WTC11 (cell line): ENCODE data around the gene CTAGE1. TPM values are rescaled to one million over a fixed set of nuclear protein-coding genes. Genes with fewer than 3 reads are reported as not detected.

Source experiments
- ATAC-seq: fragments of 200-7000 bp; cut with Tn5 transposase; 2 replicates; pipeline ENCODE4 v1.10.0; 2021; ENCODE audit warnings: mild to moderate bottlenecking, moderate library complexity
- CTCF ChIA-PET: fragments of 300-600 bp; sonication (Branson Sonifier 250); formaldehyde crosslinking; loops from one replicate; lab custom pipeline; 2021; ENCODE audit warnings: antibody characterized with exemption; lab: Charles Lee
- POLR2A ChIA-PET: fragments of 350-600 bp; sonication (Branson Sonifier 250); formaldehyde crosslinking; loops from one replicate; lab custom pipeline; 2021; ENCODE audit warnings: antibody characterized with exemption; lab: Charles Lee
- DNase-seq: peaks from one replicate; pipeline ENCODE4 v3.0.0; 2021; ENCODE audit warnings: low spot score
- H3K27ac Mint-ChIP-seq: 2 replicates; pipeline ENCODE4 v1.8.0; 2021; ENCODE audit warnings: mixed read lengths
- H3K27me3 Mint-ChIP-seq: 2 replicates; pipeline ENCODE4 v1.8.0; 2021; ENCODE audit warnings: low read depth, mild to moderate bottlenecking, moderate library complexity, mixed read lengths
- H3K36me3 Mint-ChIP-seq: 2 replicates; pipeline ENCODE4 v1.8.0; 2021; ENCODE audit warnings: mixed read lengths
- H3K4me1 Mint-ChIP-seq: 2 replicates; pipeline ENCODE4 v1.8.0; 2022; ENCODE audit warnings: mixed read lengths
- H3K4me3 Mint-ChIP-seq: 2 replicates; pipeline ENCODE4 v1.8.0; 2021; ENCODE audit warnings: mild to moderate bottlenecking, moderate library complexity, mixed read lengths
- H3K9me3 Mint-ChIP-seq: 2 replicates; pipeline ENCODE4 v1.8.0; 2021; ENCODE audit warnings: mixed read lengths
- AR ChIP-seq: fragments of 250-450 bp; sonication (Bioruptor Pico); IDR thresholded peaks from 2 replicates; pipeline ENCODE4 v1.9.0; 2021; ENCODE audit warnings: mild to moderate bottlenecking
- ATF1 ChIP-seq: sonication (generic); formaldehyde crosslinking; IDR thresholded peaks from 2 replicates; pipeline ENCODE4 v1.8.1; 2023; ENCODE audit warnings: mild to moderate bottlenecking, moderate library complexity, missing genetic modification reagents
- E2F1 ChIP-seq: sonication (generic); formaldehyde crosslinking; IDR thresholded peaks from 2 replicates; pipeline ENCODE4 v1.8.0; 2022; ENCODE audit warnings: mild to moderate bottlenecking, missing genetic modification reagents
- ELF4 ChIP-seq: sonication (generic); formaldehyde crosslinking; IDR thresholded peaks from 2 replicates; pipeline ENCODE4 v1.8.1; 2022; ENCODE audit warnings: low read depth, mild to moderate bottlenecking, moderate library complexity, missing genetic modification reagents
- ETV6 ChIP-seq: sonication (generic); formaldehyde crosslinking; IDR thresholded peaks from 2 replicates; pipeline ENCODE4 v1.8.1; 2022; ENCODE audit warnings: mild to moderate bottlenecking, missing genetic modification reagents
- FOXK1 ChIP-seq: sonication (generic); formaldehyde crosslinking; IDR thresholded peaks from 2 replicates; pipeline ENCODE4 v1.8.0; 2022; ENCODE audit warnings: mild to moderate bottlenecking, moderate library complexity, missing genetic modification reagents
- GABPB1 ChIP-seq: sonication (generic); formaldehyde crosslinking; IDR thresholded peaks from 2 replicates; pipeline ENCODE4 v1.8.1; 2023; ENCODE audit warnings: mild to moderate bottlenecking, missing genetic modification reagents
- GTF2I ChIP-seq: fragments of 250-450 bp; sonication (Bioruptor Pico); conservative IDR thresholded peaks from 2 replicates; pipeline ENCODE4 v1.4.0; 2021; ENCODE audit warnings: mild to moderate bottlenecking
- HMGA2 ChIP-seq: fragments of 250-450 bp; sonication (Bioruptor Pico); IDR thresholded peaks from 2 replicates; pipeline ENCODE4 v1.4.0; 2021; ENCODE audit warnings: mild to moderate bottlenecking, moderate library complexity
- JAZF1 ChIP-seq: fragments of 250-450 bp; sonication (Bioruptor Pico); IDR thresholded peaks from 2 replicates; pipeline ENCODE4 v1.9.0; 2021; ENCODE audit warnings: moderate library complexity, mild to moderate bottlenecking, inconsistent platforms
- JUN ChIP-seq: sonication (generic); formaldehyde crosslinking; IDR thresholded peaks from 2 replicates; pipeline ENCODE4 v1.8.0; 2023; ENCODE audit warnings: mild to moderate bottlenecking, missing genetic modification reagents
- MYBL2 ChIP-seq: sonication (generic); formaldehyde crosslinking; IDR thresholded peaks from 2 replicates; pipeline ENCODE4 v1.8.1; 2023; ENCODE audit warnings: mild to moderate bottlenecking, moderate library complexity, missing genetic modification reagents
- NFATC4 ChIP-seq: fragments of 250-450 bp; sonication (Bioruptor Pico); IDR thresholded peaks from 2 replicates; pipeline ENCODE4 v1.9.0; 2021; ENCODE audit warnings: mild to moderate bottlenecking
- NFE2L1 ChIP-seq: sonication (generic); formaldehyde crosslinking; IDR thresholded peaks from 2 replicates; pipeline ENCODE4 v1.8.1; 2023; ENCODE audit warnings: missing genetic modification reagents
- NFYB ChIP-seq: sonication (generic); formaldehyde crosslinking; conservative IDR thresholded peaks from 2 replicates; pipeline ENCODE4 v1.8.0; 2022; ENCODE audit warnings: low read depth, missing genetic modification reagents
- NR2C2 ChIP-seq: sonication (generic); formaldehyde crosslinking; IDR thresholded peaks from 2 replicates; pipeline ENCODE4 v1.8.0; 2022; ENCODE audit warnings: mild to moderate bottlenecking, missing genetic modification reagents
- PREB ChIP-seq: sonication (generic); formaldehyde crosslinking; IDR thresholded peaks from 2 replicates; pipeline ENCODE4 v1.8.1; 2022; ENCODE audit warnings: mild to moderate bottlenecking, missing genetic modification reagents, moderate library complexity, borderline replicate concordance
- RORB ChIP-seq: fragments of 250-450 bp; sonication (Bioruptor Pico); IDR thresholded peaks from 2 replicates; pipeline ENCODE4 v1.9.0; 2021; ENCODE audit warnings: mild to moderate bottlenecking
- SMAD3 ChIP-seq: sonication (generic); formaldehyde crosslinking; IDR thresholded peaks from 2 replicates; pipeline ENCODE4 v1.8.0; 2022; ENCODE audit warnings: missing genetic modification reagents, mild to moderate bottlenecking, borderline replicate concordance
- SOX15 ChIP-seq: fragments of 250-450 bp; sonication (Bioruptor Pico); IDR thresholded peaks from 2 replicates; pipeline ENCODE4 v1.9.0; 2021; ENCODE audit warnings: mild to moderate bottlenecking
- STAT6 ChIP-seq: sonication (generic); formaldehyde crosslinking; conservative IDR thresholded peaks from 2 replicates; pipeline ENCODE4 v1.8.1; 2023; ENCODE audit warnings: mild to moderate bottlenecking, low read depth, missing genetic modification reagents, moderate library complexity
- TEAD4 ChIP-seq: sonication (generic); formaldehyde crosslinking; IDR thresholded peaks from 2 replicates; pipeline ENCODE4 v1.8.0; 2022; ENCODE audit warnings: mild to moderate bottlenecking, missing genetic modification reagents
- TP53 ChIP-seq: sonication (generic); formaldehyde crosslinking; IDR thresholded peaks from 2 replicates; pipeline ENCODE4 v1.8.1; 2023; ENCODE audit warnings: mild to moderate bottlenecking, missing genetic modification reagents
- ZNF232 ChIP-seq: sonication (generic); formaldehyde crosslinking; IDR thresholded peaks from 2 replicates; pipeline ENCODE4 v1.8.0; 2022; ENCODE audit warnings: mild to moderate bottlenecking, missing genetic modification reagents
- ZNF396 ChIP-seq: fragments of 250-450 bp; sonication (Bioruptor Pico); IDR thresholded peaks from 2 replicates; pipeline ENCODE4 v1.8.0; 2021; ENCODE audit warnings: mild to moderate bottlenecking, moderate library complexity, borderline replicate concordance
- total RNA-seq: library from RNA; stranded (reverse); gene quantifications from 3 replicates; pipeline ENCODE4 v1.2.3, GENCODE V29; 2021
- TF ChIP-seq, protein P1 (sequence below): sonication (generic); formaldehyde crosslinking; IDR thresholded peaks from 2 replicates; pipeline ENCODE4 v1.8.1; 2023; ENCODE audit warnings: mild to moderate bottlenecking, missing genetic modification reagents, borderline replicate concordance

The CTAGE1 gene
- total RNA-seq, 1 experiment from 2014 or later: not detected

DNA sequence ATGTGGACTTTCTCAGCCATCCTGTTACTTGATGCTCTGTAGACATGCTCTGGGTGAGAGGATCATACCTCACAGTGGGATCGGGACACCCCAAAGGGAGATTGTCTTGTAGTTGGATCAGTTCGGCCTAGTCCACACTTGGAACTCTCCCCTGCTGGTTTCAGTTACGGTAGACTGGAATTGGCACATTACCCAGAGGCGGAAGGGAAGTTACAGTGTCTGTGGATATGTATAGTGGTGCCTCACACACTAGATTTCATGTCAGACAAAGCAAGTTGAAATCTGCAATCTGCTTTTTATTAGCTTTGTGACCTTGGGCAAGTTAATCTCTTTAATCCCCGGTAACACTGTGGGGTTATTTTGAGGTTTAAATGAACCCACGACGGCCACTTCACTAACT lies 16.2 kb upstream of the CTAGE1 start:
- ChIA-PET POLR2A (no interaction called here), CTCF (no interaction called here)
- Mint-ChIP-seq H3K9me3 (no peaks in the 10 kb centered on the region), H3K27me3 (no peaks in the 10 kb centered on the region), H3K4me3 (no peak overlapping the region), H3K27ac (no peak overlapping the region), H3K36me3 (no peaks in the 10 kb centered on the region), H3K4me1 (no peaks in the 10 kb centered on the region)
- no peak for ATAC-seq
- no peak for DNase-seq
- TF ChIP-seq ELF4 (CRISPR knock-in tag): no peak
- no peak for TF ChIP-seq GABPB1 (CRISPR knock-in tag)
- TF ChIP-seq SOX15: no peak
- no peak for TF ChIP-seq STAT6 (CRISPR knock-in tag)
- no peak for TF ChIP-seq ATF1 (CRISPR knock-in tag)
- no peak for TF ChIP-seq JUN (CRISPR knock-in tag)
- TF ChIP-seq, protein P1, sequence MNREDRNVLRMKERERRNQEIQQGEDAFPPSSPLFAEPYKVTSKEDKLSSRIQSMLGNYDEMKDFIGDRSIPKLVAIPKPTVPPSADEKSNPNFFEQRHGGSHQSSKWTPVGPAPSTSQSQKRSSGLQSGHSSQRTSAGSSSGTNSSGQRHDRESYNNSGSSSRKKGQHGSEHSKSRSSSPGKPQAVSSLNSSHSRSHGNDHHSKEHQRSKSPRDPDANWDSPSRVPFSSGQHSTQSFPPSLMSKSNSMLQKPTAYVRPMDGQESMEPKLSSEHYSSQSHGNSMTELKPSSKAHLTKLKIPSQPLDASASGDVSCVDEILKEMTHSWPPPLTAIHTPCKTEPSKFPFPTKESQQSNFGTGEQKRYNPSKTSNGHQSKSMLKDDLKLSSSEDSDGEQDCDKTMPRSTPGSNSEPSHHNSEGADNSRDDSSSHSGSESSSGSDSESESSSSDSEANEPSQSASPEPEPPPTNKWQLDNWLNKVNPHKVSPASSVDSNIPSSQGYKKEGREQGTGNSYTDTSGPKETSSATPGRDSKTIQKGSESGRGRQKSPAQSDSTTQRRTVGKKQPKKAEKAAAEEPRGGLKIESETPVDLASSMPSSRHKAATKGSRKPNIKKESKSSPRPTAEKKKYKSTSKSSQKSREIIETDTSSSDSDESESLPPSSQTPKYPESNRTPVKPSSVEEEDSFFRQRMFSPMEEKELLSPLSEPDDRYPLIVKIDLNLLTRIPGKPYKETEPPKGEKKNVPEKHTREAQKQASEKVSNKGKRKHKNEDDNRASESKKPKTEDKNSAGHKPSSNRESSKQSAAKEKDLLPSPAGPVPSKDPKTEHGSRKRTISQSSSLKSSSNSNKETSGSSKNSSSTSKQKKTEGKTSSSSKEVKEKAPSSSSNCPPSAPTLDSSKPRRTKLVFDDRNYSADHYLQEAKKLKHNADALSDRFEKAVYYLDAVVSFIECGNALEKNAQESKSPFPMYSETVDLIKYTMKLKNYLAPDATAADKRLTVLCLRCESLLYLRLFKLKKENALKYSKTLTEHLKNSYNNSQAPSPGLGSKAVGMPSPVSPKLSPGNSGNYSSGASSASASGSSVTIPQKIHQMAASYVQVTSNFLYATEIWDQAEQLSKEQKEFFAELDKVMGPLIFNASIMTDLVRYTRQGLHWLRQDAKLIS (CRISPR knock-in tag): no peak
- TF ChIP-seq SMAD3 (CRISPR knock-in tag): no peak
- TF ChIP-seq TEAD4: no peak
- TF ChIP-seq NFATC4 (CRISPR knock-in tag): no peak
- no peak for TF ChIP-seq TP53 (CRISPR knock-in tag)

- ATAC-seq: no peak
- TF ChIP-seq JAZF1 (no peak), NFYB (no peak), HMGA2 (CRISPR knock-in tag) (no peak), GTF2I (CRISPR knock-in tag) (no peak), NFE2L1 (CRISPR knock-in tag) (no peak), MYBL2 (CRISPR knock-in tag) (no peak), RORB (no peak), FOXK1 (no peak), ZNF232 (CRISPR knock-in tag) (no peak), NFATC4 (CRISPR knock-in tag) (no peak), ETV6 (CRISPR knock-in tag) (no peak), SOX15 (no peak), ZNF396 (no peak), NR2C2 (no peak), AR (CRISPR knock-in tag) (no peak), ELF4 (CRISPR knock-in tag) (no peak), PREB (CRISPR knock-in tag) (no peak), E2F1 (no peak)
Measured at GRCh38 chr18:22432657-22433137, 15.0 kb upstream of the CTAGE1 start.

More at GRCh38 chr18:22432657-22433137, 15.0 kb upstream of the CTAGE1 start:
- no peaks in the 10 kb centered on the region for H3K4me1 Mint-ChIP-seq
- no peak overlapping the region for H3K27ac Mint-ChIP-seq
- no peaks in the 10 kb centered on the region for H3K27me3 Mint-ChIP-seq
- no peaks in the 10 kb centered on the region for H3K9me3 Mint-ChIP-seq
- ChIA-PET POLR2A (no interaction called here), CTCF (no interaction called here)
- H3K4me3 Mint-ChIP-seq: no peak overlapping the region
- DNase-seq: no peak
- no peaks in the 10 kb centered on the region for H3K36me3 Mint-ChIP-seq
